Measurements from ENCODE around the gene GSTA2.

DNA sequence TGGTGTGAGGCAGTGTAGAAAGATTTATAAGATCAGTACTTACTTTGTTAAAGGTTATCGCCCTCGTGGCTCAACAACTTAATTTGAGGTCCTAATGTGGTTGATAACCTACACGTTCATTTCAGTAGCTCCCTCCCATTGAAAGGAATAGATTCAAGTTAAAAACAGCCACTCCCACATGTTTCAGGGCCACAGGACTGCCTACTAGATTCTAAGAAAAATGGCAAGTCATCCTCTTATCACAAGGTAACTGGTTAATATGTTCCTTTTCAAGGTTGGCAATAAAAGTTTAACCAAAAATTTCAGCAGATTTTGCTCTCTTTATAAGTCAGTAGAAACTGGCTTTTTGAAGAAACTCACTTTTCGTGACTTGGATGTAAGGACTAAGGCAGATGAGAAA lies 17.1 kb downstream of the GSTA2 start:
- TF ChIP-seq, protein P1, sequence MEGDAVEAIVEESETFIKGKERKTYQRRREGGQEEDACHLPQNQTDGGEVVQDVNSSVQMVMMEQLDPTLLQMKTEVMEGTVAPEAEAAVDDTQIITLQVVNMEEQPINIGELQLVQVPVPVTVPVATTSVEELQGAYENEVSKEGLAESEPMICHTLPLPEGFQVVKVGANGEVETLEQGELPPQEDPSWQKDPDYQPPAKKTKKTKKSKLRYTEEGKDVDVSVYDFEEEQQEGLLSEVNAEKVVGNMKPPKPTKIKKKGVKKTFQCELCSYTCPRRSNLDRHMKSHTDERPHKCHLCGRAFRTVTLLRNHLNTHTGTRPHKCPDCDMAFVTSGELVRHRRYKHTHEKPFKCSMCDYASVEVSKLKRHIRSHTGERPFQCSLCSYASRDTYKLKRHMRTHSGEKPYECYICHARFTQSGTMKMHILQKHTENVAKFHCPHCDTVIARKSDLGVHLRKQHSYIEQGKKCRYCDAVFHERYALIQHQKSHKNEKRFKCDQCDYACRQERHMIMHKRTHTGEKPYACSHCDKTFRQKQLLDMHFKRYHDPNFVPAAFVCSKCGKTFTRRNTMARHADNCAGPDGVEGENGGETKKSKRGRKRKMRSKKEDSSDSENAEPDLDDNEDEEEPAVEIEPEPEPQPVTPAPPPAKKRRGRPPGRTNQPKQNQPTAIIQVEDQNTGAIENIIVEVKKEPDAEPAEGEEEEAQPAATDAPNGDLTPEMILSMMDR (IDR thresholded peaks at IDR 0.05): no peak
- no peak for TF ChIP-seq POLR2A (IDR thresholded peaks at IDR 0.05)
- no peak for TF ChIP-seq EP300 (IDR thresholded peaks at IDR 0.05)
- no peak for TF ChIP-seq POLR2AphosphoS5 (IDR thresholded peaks at IDR 0.05)
